Gastroesophageal sphincter (tissue), 3 donors: ENCODE data around the gene ZFHX3.

ENCODE experiments used
- CTCF ChIP-seq, 4 experiments: fragments of 200-600 bp in 2 of 4; fragments of 450-650 bp in 2 of 4; sonication (generic) in 1 of 4; IDR thresholded peaks; one replicate each; pipeline ENCODE4 v1.5.1; 2017 to 2019; ENCODE audit warnings: antibody characterized with exemption in 4 of 4, mild to moderate bottlenecking in 2 of 4, moderate library complexity in 2 of 4
- POLR2AphosphoS5 ChIP-seq: sonication (generic); formaldehyde crosslinking; IDR thresholded peaks from one replicate; pipeline ENCODE4 v1.6.1; 2017; ENCODE audit warnings: antibody characterized with exemption

GRCh38 chr16:73025856-73026210, 22.1 kb downstream of the ZFHX3 start:
- TF ChIP-seq POLR2AphosphoS5 = no peak
- TF ChIP-seq CTCF (IDR thresholded peaks at IDR 0.05) = no peak
